GM12878 (cell line): ENCODE results near the gene CA5A. TPM values are rescaled to one million over a fixed set of nuclear protein-coding genes. Genes with fewer than 3 reads are reported as not detected.

Experiments
- ASH2L ChIP-seq: fragments of 300-600, 200-600 bp; sonication (generic); IDR thresholded peaks from 2 replicates; pipeline ENCODE4 v1.6.1; 2017; ENCODE audit warnings: low read depth, mild to moderate bottlenecking, borderline replicate concordance
- CHD2 ChIP-seq: IDR thresholded peaks from 2 replicates; pipeline ENCODE4 v1.6.1; 2011; ENCODE audit warnings: low read depth, low read length, improper control_type of control experiment, borderline replicate concordance
- CHD4 ChIP-seq: fragments of 200-600 bp; sonication (generic); IDR thresholded peaks from 2 replicates; pipeline ENCODE4 v1.6.1; 2016; ENCODE audit warnings: mild to moderate bottlenecking
- E4F1 ChIP-seq: fragments of 450-650 bp; IDR thresholded peaks from 2 replicates; pipeline ENCODE4 v1.6.1; 2018; ENCODE audit warnings: borderline replicate concordance, mild to moderate bottlenecking; ENCODE audit not compliant: partially characterized antibody
- ELK1 ChIP-seq: IDR thresholded peaks from 2 replicates; pipeline ENCODE4 v1.6.1; 2012; ENCODE audit warnings: low read depth, low read length, improper control_type of control experiment
- FOS ChIP-seq: IDR thresholded peaks from 3 replicates; pipeline ENCODE4 v1.6.1; 2011; ENCODE audit warnings: borderline replicate concordance; ENCODE audit not compliant: insufficient read length; ENCODE audit errors: extremely low read depth
- KDM1A ChIP-seq: fragments of 200-600 bp; sonication (generic); IDR thresholded peaks from 2 replicates; pipeline ENCODE4 v1.6.1; 2016; ENCODE audit warnings: borderline replicate concordance
- NR2C1 ChIP-seq: fragments of 450-650 bp; IDR thresholded peaks from 2 replicates; pipeline ENCODE4 v1.6.1; 2017; ENCODE audit warnings: antibody characterized with exemption, mild to moderate bottlenecking, moderate library complexity
- PBX3 ChIP-seq: IDR thresholded peaks from 2 replicates; pipeline ENCODE4 v1.6.1; 2011; ENCODE audit warnings: mild to moderate bottlenecking, low read depth, low read length, moderate library complexity; ENCODE audit not compliant: insufficient replicate concordance
- PRDM15 ChIP-seq: fragments of 450-650 bp; formaldehyde crosslinking; IDR thresholded peaks from 2 replicates; pipeline ENCODE4 v1.4.0; 2020; ENCODE audit warnings: mild to moderate bottlenecking, moderate library complexity
- ZBED1 ChIP-seq: IDR thresholded peaks from 2 replicates; pipeline ENCODE4 v1.6.1; 2016; ENCODE audit warnings: borderline replicate concordance
- ZBTB11 ChIP-seq: fragments of 450-650 bp; formaldehyde crosslinking; IDR thresholded peaks from 2 replicates; pipeline ENCODE4 v1.5.0; 2022; ENCODE audit warnings: mild to moderate bottlenecking, missing genetic modification characterization
- polyA plus RNA-seq, 11 experiments: library from polyadenylated mRNA; depleted of rRNA in 4 of 11; unstranded in 6 of 11; stranded (reverse) in 5 of 11; fragments of >200 nt; fragmentation: Nextera tagmentation in 4 of 11; fragmentation: Illumina TruSeq in 1 of 11; extraction: Ambion mirVana in 4 of 11; extraction: Trizol in 1 of 11; gene quantifications; 1 replicate in 1 of 11; 2 replicates in 10 of 11; pipeline versions ENCODE4 v1.2.1 to v1.2.3, GENCODE V29; 2011 to 2016; ENCODE audit warnings: inconsistent platforms in 2 of 11, missing spikeins in 2 of 11, low read depth in 1 of 11
- total RNA-seq, 4 experiments: library from RNA; depleted of rRNA in 3 of 4; stranded (reverse); fragments of >200 nt in 3 of 4; fragmentation: Illumina TruSeq in 1 of 4; extraction: Trizol in 1 of 4; gene quantifications; 2 replicates each; pipeline versions ENCODE4 v1.2.1 to v1.2.3, GENCODE V29; 2013 to 2021

The CA5A gene
- total and polyA plus RNA-seq, 10 of the 15 experiments (the other 5 are each of a cell fraction or from before 2014, with no cell fraction given) = not detected

- TF ChIP-seq ZBTB11 (CRISPR knock-in tag) (peak; percentile 97), ELK1 (peak; percentile 47), E4F1 (no peak), PRDM15 (CRISPR knock-in tag) (no peak), PBX3 (peak; percentile 32), CHD4 (no peak), NR2C1 (peak; percentile 79), ZBED1 (no peak), FOS (no peak), KDM1A (no peak), CHD2 (peak; percentile 99), ASH2L (no peak)
These were observed 14.6 kb upstream of the CA5A start, which contains the start of gene BANP (continued) for GRCh38 chr16:87950765-87951551.
